Smooth muscle cell (in vitro differentiated cells): ENCODE data around the gene TMEM131. TPM values are rescaled to one million over a fixed set of nuclear protein-coding genes. Genes with fewer than 3 reads are reported as not detected.

Experiments
- DNase-seq: peaks from one replicate; lab custom pipeline; 2025; ENCODE audit not compliant: unreplicated experiment; lab: John Stamatoyannopoulos, UW
- H2AFZ ChIP-seq: fragments of 200-600 bp; sonication (generic); 2 replicates; pipeline ENCODE4 v1.6.0; 2016; ENCODE audit warnings: antibody characterized with exemption, low read depth, mild to moderate bottlenecking
- H3F3A ChIP-seq: fragments of 200-600 bp; sonication (generic); 2 replicates; pipeline ENCODE4 v1.6.0; 2017; ENCODE audit warnings: antibody characterized with exemption, low read depth
- H3K27ac ChIP-seq: fragments of 200-600 bp; sonication (generic); 2 replicates; pipeline ENCODE4 v1.5.1; 2016; ENCODE audit warnings: low read depth, mild to moderate bottlenecking
- H3K27me3 ChIP-seq: fragments of 200-600 bp; sonication (generic); 2 replicates; pipeline ENCODE4 v1.6.1; 2016; ENCODE audit warnings: low read depth, mild to moderate bottlenecking
- H3K36me3 ChIP-seq: fragments of 200-600 bp; sonication (generic); 2 replicates; pipeline ENCODE4 v1.5.1; 2016; ENCODE audit warnings: low read depth
- H3K4me1 ChIP-seq: fragments of 200-600 bp; sonication (generic); 2 replicates; pipeline ENCODE4 v1.5.1; 2016; ENCODE audit warnings: low read depth
- H3K4me2 ChIP-seq: fragments of 200-600 bp; sonication (generic); 2 replicates; pipeline ENCODE4 v1.6.0; 2016; ENCODE audit warnings: mild to moderate bottlenecking
- H3K4me3 ChIP-seq: fragments of 200-600 bp; sonication (generic); 2 replicates; pipeline ENCODE4 v1.5.1; 2016; ENCODE audit warnings: mild to moderate bottlenecking
- H3K79me2 ChIP-seq: fragments of 200-600 bp; sonication (generic); 2 replicates; pipeline ENCODE4 v1.6.0; 2016; ENCODE audit warnings: low read depth, mild to moderate bottlenecking
- H3K9ac ChIP-seq: fragments of 200-600 bp; sonication (generic); 2 replicates; pipeline ENCODE4 v1.6.0; 2016; ENCODE audit warnings: low read depth
- H3K9me3 ChIP-seq: fragments of 200-600 bp; sonication (generic); replicated peaks from 2 replicates; pipeline ENCODE4 v1.5.1; 2016; ENCODE audit warnings: low read depth
- H4K20me1 ChIP-seq: fragments of 200-600 bp; sonication (generic); 2 replicates; pipeline ENCODE4 v1.6.0; 2016; ENCODE audit warnings: low read depth
- CTCF ChIP-seq: fragments of 200-600 bp; sonication (generic); IDR thresholded peaks from 2 replicates; pipeline ENCODE4 v1.5.1; 2017; ENCODE audit warnings: borderline replicate concordance, mild to moderate bottlenecking, antibody characterized with exemption; ENCODE audit not compliant: insufficient read depth, poor library complexity, severe bottlenecking
- WGBS: methylation state at CpG from one replicate; pipeline ENCODE4 v1.1.7; 2016; ENCODE audit warnings: low lambda C conversion rate; 5-methylcytosine and 5-hydroxymethylcytosine counted together
- polyA plus RNA-seq: library from polyadenylated mRNA; unstranded; fragments of >200 nt; fragmentation: Nextera tagmentation; extraction: Ambion mirVana; gene quantifications from 2 replicates; pipeline ENCODE4 v1.2.1, GENCODE V29; 2016
- total RNA-seq: library from RNA; depleted of rRNA; stranded (reverse); fragments of >200 nt; gene quantifications from 2 replicates; pipeline ENCODE4 v1.2.3, GENCODE V29; 2014

Gene TMEM131
- total and polyA plus RNA-seq, 2 experiments from 2014 or later = 16.7 to 32.3 TPM

DNA sequence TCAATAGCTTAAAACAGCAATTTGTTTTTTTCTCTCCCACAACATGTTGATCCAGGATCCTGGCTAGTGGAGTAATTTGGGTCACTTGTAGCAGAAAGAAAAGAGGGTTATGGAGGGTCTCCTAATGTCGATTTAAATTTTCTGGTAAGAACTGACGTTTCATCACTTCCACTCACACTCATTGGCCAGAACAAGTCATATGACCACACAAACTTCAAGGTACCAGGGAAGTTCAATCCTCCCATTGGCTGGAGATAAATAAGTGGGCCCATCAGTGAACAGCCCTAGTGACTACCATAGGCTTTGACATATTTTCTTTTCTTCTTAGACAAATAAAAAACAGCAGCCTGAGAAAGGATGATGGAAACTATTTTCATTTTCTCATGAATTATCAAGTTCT is 8.3 kb upstream of the TMEM131 start:
- Histone ChIP-seq H3K27ac (no peak overlapping the region), H3K4me3 (no peak overlapping the region), H3K4me2 (no peak overlapping the region), H3K9me3 (no peaks in the 10 kb centered on the region), H3K4me1 (no peaks in the 10 kb centered on the region), H4K20me1 (no peaks in the 10 kb centered on the region), H3F3A (no peaks in the 10 kb centered on the region), H3K9ac (no peak overlapping the region), H2AFZ (no peak overlapping the region), H3K36me3 (no peaks in the 10 kb centered on the region), H3K27me3 (no peaks in the 10 kb centered on the region), H3K79me2 (no peaks in the 10 kb centered on the region)
- no peak for DNase-seq
- WGBS = 89% methylated on average over 2 of the region's 2 CpGs
- TF ChIP-seq CTCF = no peak

- Histone ChIP-seq H3K79me2 (peaks cover 6% of the 10 kb centered on the region), H3K9me3 (no peaks in the 10 kb centered on the region), H3K4me1 (peaks cover under 1% of the 10 kb centered on the region), H3K9ac (no peak overlapping the region), H4K20me1 (no peaks in the 10 kb centered on the region), H3K4me2 (no peak overlapping the region), H3K36me3 (no peaks in the 10 kb centered on the region), H3F3A (no peaks in the 10 kb centered on the region), H3K27me3 (no peaks in the 10 kb centered on the region), H3K4me3 (no peak overlapping the region), H2AFZ (no peak overlapping the region), H3K27ac (no peak overlapping the region)
- 89% methylated on average over 3 of the region's 3 CpGs for WGBS
- no peak for DNase-seq
- no peak for TF ChIP-seq CTCF
Observed at GRCh38 chr2:97999536-97999935, 3.8 kb upstream of the TMEM131 start.

- DNase-seq = no peak
- Histone ChIP-seq H3F3A (no peaks in the 10 kb centered on the region), H3K4me2 (no peak overlapping the region), H3K79me2 (peaks cover 16% of the 10 kb centered on the region), H3K4me3 (no peak overlapping the region), H3K36me3 (no peaks in the 10 kb centered on the region), H3K27ac (no peak overlapping the region), H3K9me3 (no peaks in the 10 kb centered on the region), H3K27me3 (no peaks in the 10 kb centered on the region), H2AFZ (no peak overlapping the region), H3K4me1 (peaks cover 11% of the 10 kb centered on the region), H4K20me1 (peaks cover 10% of the 10 kb centered on the region), H3K9ac (no peak overlapping the region)
- WGBS = 71% methylated on average over 1 of the region's 1 CpG
- no peak for TF ChIP-seq CTCF
Observed at GRCh38 chr2:97998431-97999005, 2.8 kb upstream of the TMEM131 start.

DNA sequence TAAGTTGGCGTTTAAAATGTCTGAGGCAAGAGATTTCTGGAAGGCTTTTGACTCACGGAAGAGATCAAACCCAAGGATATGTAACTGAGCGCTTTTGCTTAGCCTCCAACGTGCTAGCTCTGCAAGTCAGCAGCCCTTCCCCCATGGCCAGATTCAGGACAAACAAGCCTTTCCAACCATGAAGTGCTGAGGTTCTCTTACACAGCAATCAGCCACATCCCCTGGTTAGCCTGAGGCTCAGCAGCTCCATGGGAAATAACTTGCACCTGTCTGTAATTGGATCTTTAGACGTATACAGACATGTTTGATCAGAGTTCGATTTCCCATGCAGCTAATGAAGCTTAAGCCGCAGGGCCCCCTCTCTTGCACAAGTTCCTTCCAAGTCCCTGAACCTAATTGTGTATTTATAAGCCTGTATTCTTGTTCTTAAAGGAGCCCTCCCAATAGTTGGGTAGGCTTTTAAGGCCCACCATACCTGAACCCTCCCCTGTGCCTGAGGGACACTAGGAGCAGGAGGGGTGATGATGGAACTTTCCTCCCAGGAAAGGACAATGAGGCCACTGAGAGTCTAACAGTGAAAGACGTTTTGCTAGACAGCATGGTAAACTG is 2.1 kb upstream of the TMEM131 start:
- H3K36me3 ChIP-seq = no peaks in the 10 kb centered on the region
- H3K27ac ChIP-seq = no peak overlapping the region
- H4K20me1 ChIP-seq = peaks cover 16% of the 10 kb centered on the region
- no peaks in the 10 kb centered on the region for H3F3A ChIP-seq
- no peak overlapping the region for H3K4me2 ChIP-seq
- peaks cover 22% of the 10 kb centered on the region for H3K79me2 ChIP-seq
- H3K27me3 ChIP-seq = no peaks in the 10 kb centered on the region
- H3K4me1 ChIP-seq = peaks cover 16% of the 10 kb centered on the region
- no peak overlapping the region for H3K9ac ChIP-seq
- H2AFZ ChIP-seq = no peak overlapping the region
- no peak overlapping the region for H3K4me3 ChIP-seq
- 76% methylated on average over 8 of the region's 8 CpGs for WGBS
- TF ChIP-seq CTCF = no peak
- no peak for DNase-seq
- no peaks in the 10 kb centered on the region for H3K9me3 ChIP-seq
